Neural progenitor cell (in vitro differentiated cells): ENCODE data around the gene HOXC5.

Source experiments
- CTCF ChIP-seq: fragments of 200-600 bp; sonication (generic); IDR thresholded peaks from 2 replicates; pipeline ENCODE4 v1.5.1; 2017; ENCODE audit warnings: antibody characterized with exemption, mild to moderate bottlenecking
- EZH2 ChIP-seq: fragments of 200-600 bp; sonication (generic); IDR thresholded peaks from 2 replicates; pipeline ENCODE4 v1.6.1; 2017; ENCODE audit warnings: antibody characterized with exemption, mild to moderate bottlenecking, moderate library complexity

GRCh38 chr12:54032086-54032619 lies 697 bp upstream of the HOXC5 start:
- no peak for TF ChIP-seq CTCF
- no peak for TF ChIP-seq EZH2
